ENCODE data around the gene MYO18A. TPM values are rescaled to one million over a fixed set of nuclear protein-coding genes. Genes with fewer than 3 reads are reported as not detected.
"Not testable (repeated sequence)": the region's sequence is repeated elsewhere in the genome, so short reads cannot be mapped to it uniquely, and the experiment has no call there.

MYO18A gene, protein sequence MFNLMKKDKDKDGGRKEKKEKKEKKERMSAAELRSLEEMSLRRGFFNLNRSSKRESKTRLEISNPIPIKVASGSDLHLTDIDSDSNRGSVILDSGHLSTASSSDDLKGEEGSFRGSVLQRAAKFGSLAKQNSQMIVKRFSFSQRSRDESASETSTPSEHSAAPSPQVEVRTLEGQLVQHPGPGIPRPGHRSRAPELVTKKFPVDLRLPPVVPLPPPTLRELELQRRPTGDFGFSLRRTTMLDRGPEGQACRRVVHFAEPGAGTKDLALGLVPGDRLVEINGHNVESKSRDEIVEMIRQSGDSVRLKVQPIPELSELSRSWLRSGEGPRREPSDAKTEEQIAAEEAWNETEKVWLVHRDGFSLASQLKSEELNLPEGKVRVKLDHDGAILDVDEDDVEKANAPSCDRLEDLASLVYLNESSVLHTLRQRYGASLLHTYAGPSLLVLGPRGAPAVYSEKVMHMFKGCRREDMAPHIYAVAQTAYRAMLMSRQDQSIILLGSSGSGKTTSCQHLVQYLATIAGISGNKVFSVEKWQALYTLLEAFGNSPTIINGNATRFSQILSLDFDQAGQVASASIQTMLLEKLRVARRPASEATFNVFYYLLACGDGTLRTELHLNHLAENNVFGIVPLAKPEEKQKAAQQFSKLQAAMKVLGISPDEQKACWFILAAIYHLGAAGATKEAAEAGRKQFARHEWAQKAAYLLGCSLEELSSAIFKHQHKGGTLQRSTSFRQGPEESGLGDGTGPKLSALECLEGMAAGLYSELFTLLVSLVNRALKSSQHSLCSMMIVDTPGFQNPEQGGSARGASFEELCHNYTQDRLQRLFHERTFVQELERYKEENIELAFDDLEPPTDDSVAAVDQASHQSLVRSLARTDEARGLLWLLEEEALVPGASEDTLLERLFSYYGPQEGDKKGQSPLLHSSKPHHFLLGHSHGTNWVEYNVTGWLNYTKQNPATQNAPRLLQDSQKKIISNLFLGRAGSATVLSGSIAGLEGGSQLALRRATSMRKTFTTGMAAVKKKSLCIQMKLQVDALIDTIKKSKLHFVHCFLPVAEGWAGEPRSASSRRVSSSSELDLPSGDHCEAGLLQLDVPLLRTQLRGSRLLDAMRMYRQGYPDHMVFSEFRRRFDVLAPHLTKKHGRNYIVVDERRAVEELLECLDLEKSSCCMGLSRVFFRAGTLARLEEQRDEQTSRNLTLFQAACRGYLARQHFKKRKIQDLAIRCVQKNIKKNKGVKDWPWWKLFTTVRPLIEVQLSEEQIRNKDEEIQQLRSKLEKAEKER (N-terminal part only)
- total RNA-seq: 10 to 100 TPM; 27.5 to 29.6 TPM

DNA sequence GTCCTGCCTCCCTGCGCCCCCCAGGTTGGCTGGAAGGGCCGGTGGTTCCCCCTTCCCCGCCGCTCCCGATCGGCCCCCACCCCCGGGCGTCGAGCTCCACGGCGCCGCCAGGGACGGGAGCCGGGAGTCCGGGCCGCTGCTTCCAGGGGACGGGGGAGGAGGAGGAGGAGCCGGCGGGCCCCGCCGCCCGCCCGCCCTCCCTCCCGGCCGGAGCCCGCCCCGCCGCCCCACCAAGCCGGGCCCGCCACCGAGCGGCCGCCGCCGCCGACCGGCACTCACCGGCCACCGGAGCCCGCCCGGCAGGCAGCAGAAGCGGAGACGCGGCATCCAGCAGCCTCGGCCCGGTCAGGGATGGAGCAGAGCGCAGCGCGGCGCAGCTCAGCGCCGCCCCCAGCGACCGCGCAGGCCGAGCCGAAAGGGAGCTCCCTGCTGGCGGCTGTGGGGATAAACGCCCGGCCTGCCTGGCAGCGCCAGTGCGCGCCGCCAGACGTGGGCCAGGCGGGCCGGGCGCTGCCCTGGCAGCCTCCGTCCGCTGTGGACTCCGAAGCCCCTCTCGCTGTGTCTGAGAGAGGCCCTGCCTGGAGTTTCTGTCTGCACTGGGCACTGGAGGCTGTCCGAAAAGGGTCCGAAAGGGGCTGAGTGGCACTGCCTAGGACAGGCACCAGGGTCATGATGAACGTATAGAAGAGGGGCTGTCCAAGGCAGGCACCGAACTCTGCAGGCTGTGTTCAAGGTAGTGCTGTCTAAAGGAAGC is at the start of gene MYO18A:
MYO18A (minus strand) TSS at position 365 of the 754 bp plus-strand sequence. CDS start 13,458 bp downstream, outside the sequence.
- POLR2A ChIA-PET: interaction anchor here (0.5 to 1.5 kb wide), 10 partner anchors 8 to 1752 kb away, joined by 3 to 11 read pairs (median 3); partner anchors contain the start of gene NSRP1
- CTCF ChIA-PET: interaction anchor here (0.7 to 11.4 kb wide), 24 partner anchors 8 to 519 kb away, joined by 3 to 144 read pairs (median 3); no protein-coding TSS in a partner anchor

DNA sequence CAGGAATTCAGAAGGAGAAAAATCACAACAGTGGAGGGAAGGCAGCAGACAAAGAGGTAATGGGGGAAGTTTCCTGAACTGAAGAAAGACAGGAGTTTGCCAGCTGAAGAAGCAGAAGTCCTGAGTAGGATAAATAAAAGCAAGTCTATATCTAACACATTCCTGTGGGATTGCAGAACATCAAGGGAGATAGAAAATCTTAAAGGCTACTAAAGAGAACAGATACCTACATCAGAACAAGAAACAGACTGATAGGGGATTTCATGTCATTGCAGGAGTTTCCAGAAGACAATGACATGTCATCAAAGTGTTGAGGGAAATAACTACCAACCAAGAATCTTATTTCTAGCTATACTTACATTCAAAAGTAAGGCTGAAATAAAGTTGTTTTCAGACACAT is 45.2 kb upstream of the MYO18A start:
- ChIA-PET CTCF (interaction anchor here (0.6 to 1.2 kb wide), 2 partner anchors 15 to 27 kb away, joined by 3 read pairs; no protein-coding TSS in a partner anchor), POLR2A (no interaction called here)

DNA sequence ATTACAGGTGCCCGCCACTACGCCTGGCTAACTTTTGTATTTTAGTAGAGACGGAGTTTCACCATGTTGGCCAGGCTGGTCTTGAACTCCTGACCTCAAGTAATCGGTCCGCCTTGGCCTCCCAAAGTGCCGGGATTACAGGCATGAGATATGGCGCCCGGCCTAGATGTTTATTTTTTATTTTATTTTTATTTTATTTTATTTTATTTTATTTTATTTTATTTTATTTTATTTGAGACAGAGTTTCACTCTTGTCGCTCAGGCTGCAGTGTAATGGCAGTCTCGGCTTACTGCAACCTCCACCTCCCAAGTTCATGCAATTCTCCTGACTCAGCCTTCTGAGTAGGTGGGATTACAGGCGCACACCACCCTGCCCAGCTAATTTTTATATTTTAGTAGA is 41.1 kb upstream of the MYO18A start:
- POLR2A ChIA-PET: not testable (repeated sequence)
- CTCF ChIA-PET: interaction anchor here (0.9 to 6.9 kb wide), 3 partner anchors 9 to 97 kb away, joined by 4 to 62 read pairs (median 5); no protein-coding TSS in a partner anchor

DNA sequence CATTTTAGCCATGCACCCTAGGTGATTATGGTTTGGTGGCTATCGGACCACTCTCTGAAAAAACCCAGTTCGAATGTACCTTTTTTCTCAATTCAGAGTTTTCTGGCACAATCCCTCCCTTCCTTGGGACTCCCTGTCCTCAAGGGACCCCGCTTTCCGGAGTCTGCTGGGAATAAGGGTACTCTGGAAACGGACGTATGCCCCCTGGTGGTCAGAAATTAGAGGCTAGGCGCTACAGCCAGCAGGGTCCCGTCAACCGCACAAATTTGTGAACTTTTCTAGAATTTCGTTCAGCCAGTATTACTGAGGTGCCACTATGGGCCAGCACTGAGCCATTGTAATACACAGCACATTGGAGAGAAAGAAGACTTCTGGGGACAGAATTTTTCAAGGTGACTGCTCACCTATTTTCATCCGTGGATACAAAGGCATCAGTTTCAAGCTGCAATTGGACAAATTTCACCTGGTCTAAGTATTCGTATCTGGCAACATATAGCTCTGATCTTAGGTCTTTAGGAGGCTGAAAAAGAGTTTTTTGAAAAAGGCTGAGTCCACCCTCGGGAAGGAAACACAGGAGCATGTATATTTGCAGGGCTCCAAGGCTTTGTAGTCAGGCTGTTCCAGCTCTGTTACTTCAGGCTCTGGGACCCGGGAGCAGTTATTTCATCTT is 39.3 kb upstream of the MYO18A start:
- POLR2A ChIA-PET: no interaction called here
- CTCF ChIA-PET: interaction anchor here (0.6 to 6.9 kb wide), 24 partner anchors 8 to 102 kb away, joined by 3 to 62 read pairs (median 4); partner anchors contain the start of genes CRYBA1 and MYO18A

DNA sequence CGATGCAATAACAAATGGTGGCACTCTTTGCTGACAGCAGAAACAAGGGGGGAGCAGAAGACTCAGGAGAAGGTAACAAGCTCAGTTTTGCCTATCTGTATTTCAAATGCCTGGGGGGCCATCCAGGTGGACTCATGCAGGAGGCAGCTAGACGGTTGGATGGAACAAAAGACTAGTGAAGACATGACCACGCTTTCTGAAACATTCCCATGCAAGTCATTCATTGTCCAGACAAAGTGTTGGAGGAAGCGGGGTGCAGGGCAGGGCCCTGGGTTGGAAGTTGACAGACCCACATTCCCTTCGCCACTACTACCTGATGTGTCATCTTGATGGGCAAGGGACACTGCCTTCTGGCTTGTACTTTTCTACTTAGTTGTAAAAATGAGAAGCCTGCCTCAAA is 36.7 kb upstream of the MYO18A start:
- CTCF ChIA-PET: interaction anchor here (6.9 kb wide), 1 partner anchor 69 kb away, joined by 62 read pairs; no protein-coding TSS in a partner anchor
- POLR2A ChIA-PET: no interaction called here

DNA sequence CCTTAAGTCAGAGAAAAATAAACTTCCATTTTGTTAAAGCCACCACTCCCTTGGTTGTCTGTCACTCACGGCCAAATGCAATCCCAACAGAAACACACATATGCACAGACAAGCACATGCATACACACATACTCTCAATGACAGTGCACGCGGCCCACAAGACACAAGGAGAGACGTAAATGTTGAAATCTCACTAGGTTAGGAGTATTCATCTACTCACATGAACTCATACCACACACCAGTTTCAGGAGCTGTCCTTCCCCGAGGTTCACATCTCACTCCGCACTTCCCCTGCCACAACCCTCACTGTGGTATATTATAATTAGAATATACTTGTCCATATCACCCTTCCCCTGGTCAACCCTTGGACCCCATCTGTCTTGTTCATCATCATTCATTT is 36.0 kb upstream of the MYO18A start:
- POLR2A ChIA-PET: no interaction called here

DNA sequence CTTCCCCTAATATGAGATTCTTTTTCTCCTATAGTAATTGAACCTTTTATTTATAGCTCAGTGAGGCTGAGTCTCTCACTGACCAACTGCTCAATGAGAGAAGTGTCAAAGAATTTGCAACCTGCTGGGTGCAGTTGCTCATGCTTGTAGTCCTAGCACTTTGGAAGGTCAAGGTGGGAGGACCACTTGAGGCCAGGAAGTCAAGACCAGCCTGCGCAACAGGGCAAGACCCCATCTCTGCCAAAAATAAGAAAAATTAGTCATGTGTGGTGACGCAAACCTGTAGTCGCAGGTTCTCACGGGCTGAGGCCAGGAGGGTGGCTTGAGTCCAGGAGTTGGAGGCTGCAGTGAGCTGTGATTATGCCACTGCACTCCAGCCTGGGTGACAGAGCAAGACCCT is 35.5 kb upstream of the MYO18A start:
- POLR2A ChIA-PET: no interaction called here

More for the DNA sequence above, 36.0 kb upstream of the MYO18A start:
- CTCF ChIA-PET: interaction anchor here (6.9 kb wide), 1 partner anchor 69 kb away, joined by 62 read pairs; no protein-coding TSS in a partner anchor

DNA sequence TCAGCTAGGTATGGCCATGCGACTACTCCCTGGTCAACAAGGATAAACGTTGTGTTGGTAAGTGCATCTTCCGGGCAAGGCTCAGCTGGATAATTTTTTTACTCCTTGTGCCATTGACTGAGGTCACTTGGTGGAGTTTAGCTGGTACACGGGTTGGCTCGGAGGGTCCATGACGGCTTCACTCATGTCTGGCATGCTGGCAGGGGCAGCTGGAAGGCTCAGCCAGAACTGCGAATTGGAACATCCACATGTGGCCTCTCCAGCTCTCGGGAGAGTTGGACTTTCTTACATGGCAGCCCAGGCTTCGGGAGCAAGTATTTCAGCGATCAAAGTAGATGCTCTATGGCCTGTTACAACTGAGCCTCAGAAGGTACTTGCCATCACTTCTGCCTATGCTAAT is 35.0 kb upstream of the MYO18A start:
- POLR2A ChIA-PET: no interaction called here

More for the DNA sequence above, 35.5 kb upstream of the MYO18A start:
- CTCF ChIA-PET: interaction anchor here (1.4 to 6.9 kb wide), 2 partner anchors 67 to 68 kb away, joined by 5 to 62 read pairs; no protein-coding TSS in a partner anchor

DNA sequence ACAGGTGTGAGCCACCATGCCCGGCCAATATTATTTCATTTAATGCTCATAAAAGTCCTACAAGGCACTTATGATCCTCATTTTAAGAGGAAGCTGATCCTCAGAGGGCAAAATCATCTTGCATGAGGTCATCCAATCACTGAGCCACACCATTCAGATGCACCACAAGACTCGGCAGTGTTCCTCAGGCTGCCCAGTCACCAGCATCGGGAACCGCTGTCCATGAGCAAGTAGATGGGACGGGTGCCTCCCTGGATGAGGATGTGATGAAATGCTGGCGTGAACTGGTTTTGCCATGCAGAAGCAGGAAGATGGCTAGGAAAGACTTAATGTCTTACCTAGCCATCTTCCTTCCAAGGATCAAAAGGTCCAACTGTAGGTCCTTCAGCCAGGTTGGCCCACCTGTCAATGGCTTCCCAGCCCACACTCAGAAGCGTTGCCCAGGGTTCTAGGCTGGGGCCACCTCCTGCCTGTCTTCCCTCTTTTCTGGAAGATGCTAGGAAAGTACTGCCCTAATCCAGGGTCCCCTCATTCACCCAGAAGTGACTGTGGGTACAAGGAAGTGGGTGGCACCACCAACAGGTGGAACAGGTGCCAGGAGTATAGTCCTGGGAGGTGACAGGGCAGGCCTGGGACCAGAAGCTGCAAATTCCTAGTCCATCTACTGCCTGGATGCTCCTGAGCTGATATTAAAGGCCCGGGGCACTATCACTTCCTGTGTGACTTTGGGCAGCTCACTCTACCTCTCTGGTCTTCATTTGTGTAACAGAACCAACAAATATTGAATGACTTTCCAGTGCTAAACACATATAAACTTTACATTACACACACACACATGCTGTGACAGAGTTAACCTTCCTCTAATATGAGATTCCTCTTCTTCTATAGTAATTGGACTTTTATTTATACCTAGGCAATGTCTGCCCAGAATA is 34.3 kb upstream of the MYO18A start:
- POLR2A ChIA-PET: no interaction called here
- CTCF ChIA-PET: interaction anchor here (1.4 kb wide), 1 partner anchor 65 kb away, joined by 5 read pairs; no protein-coding TSS in a partner anchor

More for the DNA sequence above, 35.0 kb upstream of the MYO18A start:
- CTCF ChIA-PET: interaction anchor here (1.4 kb wide), 1 partner anchor 66 kb away, joined by 5 read pairs; no protein-coding TSS in a partner anchor

DNA sequence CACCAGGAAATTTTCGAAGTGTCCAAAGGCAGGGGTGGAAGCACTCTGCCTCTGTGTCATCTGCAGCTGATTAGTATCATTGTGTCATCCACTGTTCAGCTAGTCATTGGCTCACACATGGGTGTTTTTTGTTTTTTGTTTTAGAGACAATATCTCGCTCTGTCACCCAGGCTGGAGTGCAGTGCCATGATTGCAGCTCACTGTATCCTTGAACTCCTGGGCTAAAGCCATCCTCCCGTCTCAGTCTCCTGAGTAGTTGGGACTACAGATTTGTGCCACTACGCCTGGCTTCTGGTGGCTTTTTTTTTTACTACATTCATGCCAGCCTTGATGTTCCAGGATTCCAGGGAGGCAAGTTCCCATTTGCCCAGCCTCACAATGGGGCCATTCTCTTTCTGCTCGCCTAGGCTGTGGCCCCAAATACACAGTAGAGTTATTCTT is 32.5 kb upstream of the MYO18A start:
- ChIA-PET CTCF (interaction anchor here (1.1 kb wide), 2 partner anchors 8 to 67 kb away, joined by 3 to 5 read pairs; no protein-coding TSS in a partner anchor), POLR2A (no interaction called here)

DNA sequence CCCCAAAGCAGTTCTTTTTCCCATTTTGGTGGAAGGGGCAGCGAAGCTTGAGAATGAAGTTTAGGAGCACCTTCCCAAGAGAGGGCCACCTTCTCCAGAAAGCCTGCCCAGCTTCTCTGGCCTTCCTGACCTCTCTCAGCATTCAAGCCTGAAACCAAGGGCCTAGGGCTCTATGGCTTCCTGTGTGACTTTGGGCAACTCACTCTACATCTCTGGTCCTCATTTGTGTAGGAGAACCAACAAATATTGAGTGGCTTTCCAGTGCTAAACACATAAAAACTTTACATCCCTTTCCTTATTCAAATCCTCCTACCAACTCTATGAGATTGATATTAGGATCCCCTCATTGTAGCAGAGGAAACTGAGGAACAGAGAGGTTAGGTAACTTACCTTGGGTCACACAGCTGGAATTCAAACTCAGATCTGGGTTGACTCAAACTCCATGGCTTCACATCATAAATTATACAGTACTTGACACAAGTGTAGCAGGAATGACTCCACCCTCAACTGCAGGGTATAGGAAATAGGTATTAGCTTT is 32.0 kb upstream of the MYO18A start:
- POLR2A ChIA-PET: no interaction called here
- CTCF ChIA-PET: interaction anchor here (0.6 to 1.1 kb wide), 3 partner anchors 9 to 67 kb away, joined by 3 to 5 read pairs (median 3); no protein-coding TSS in a partner anchor

DNA sequence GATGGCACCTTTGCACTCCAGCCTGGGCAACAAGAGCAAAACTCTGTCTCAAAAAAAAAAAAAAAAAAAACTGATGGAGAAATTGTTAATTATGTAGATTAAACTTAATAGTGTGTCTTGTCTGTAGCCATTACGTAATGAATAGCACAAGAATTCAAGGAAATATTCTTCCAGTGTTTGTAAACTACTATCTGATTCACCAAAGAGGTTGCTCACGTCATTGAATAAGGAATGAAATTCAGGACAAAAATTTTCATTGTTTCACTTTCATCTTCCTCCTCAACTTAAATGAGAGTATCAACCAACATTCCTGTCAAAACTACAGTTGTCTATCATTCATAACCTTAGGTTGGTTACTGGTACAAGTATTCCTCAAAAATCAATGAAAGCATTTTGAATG is 30.7 kb upstream of the MYO18A start:
- CTCF ChIA-PET: interaction anchor here (0.7 to 2.4 kb wide), 2 partner anchors 8 to 299 kb away, joined by 3 to 15 read pairs; no protein-coding TSS in a partner anchor
- POLR2A ChIA-PET: no interaction called here

DNA sequence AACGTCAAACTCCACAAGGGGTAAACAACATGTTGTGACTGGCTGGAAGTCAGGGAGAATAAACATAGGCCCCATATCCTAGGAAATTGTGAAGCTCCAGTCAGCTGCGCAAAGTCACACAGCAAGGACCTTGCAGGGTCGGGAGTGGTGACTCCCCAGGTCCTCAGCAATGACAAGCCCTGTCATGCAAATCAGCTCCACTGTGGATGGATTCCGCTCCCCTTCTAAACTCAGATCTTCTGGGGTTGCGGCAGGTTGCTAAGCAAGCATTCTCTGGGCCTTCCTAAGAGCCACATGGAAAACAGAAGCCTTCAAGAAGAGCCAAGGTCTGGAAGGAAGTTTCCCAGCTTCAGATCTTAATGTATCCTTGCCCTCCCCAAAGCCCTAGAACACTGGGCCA is 28.9 kb upstream of the MYO18A start:
- ChIA-PET CTCF (interaction anchor here (1.8 to 2.4 kb wide), 2 partner anchors 10 to 29 kb away, joined by 4 to 15 read pairs; partner anchors contain the start of gene MYO18A), POLR2A (interaction anchor here (0.7 kb wide), 1 partner anchor 239 kb away, joined by 4 read pairs; no protein-coding TSS in a partner anchor)

DNA sequence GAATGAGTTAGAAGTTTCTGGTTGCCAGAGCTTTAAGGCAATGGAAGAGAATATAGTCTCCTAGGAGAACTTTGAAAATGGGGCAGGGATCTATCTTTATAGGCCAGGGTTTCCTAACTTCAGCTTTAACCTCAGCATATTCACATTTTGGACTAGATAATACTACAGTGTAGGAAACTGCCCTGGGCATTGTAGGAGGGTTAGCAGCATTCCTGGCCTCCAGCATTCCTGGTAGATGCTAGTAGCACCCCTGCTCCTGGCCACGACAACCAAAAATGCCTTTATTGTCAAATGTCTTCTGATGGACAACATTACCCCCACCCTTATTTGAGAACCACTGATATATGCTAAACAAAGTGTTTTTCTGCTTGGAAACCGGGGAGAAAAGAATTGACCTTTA is 27.8 kb upstream of the MYO18A start:
- CTCF ChIA-PET: no interaction called here
- POLR2A ChIA-PET: no interaction called here

DNA sequence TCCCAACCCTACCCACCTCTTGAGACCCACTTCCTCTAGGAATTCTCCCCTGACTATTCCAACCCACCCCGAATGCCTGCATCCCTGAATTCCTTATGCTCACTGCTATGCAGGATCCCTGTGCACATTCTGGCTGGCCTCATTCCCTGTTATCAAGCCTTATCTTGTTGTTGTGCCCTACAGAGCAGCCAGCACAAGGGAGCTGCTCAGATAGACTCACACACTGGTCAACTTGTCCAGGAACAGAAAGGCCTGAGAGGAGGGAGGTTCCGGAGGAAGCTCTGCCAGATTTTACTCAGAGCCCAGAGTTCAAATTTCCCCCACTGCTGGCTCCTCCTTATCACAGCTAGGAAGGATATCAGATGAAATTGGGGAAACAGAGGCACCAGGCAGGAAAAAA is 24.8 kb upstream of the MYO18A start:
- CTCF ChIA-PET: no interaction called here
- POLR2A ChIA-PET: no interaction called here

Measured in activated CD8-positive, alpha-beta memory T cell treated with anti-CD3 and anti-CD28 coated beads for 36 hours (primary cell).